MM.1S (cell line): Measurements from ENCODE around the gene POLR2J3.
"Not testable (repeated sequence)": the region's sequence is repeated elsewhere in the genome, so short reads cannot be mapped to it uniquely, and the experiment has no call there.

Experiments
- DNase-seq: peaks from one replicate; pipeline ENCODE4 v3.0.0-alpha.2; 2015
- H2AFZ ChIP-seq: fragments of 300-600 bp; sonication (generic); 2 replicates; pipeline ENCODE4 v1.6.0; 2016; ENCODE audit warnings: antibody characterized with exemption, low read length
- H3F3A ChIP-seq: fragments of 300-600 bp; sonication (generic); 2 replicates; pipeline ENCODE4 v1.6.1; 2016; ENCODE audit warnings: mild to moderate bottlenecking, antibody characterized with exemption, low read length, moderate library complexity, mixed read lengths; ENCODE audit not compliant: insufficient read depth
- H3K27ac ChIP-seq: fragments of 300-600 bp; sonication (generic); 2 replicates; pipeline ENCODE4 v1.5.1; 2016; ENCODE audit warnings: mild to moderate bottlenecking, low read length
- H3K27me3 ChIP-seq: fragments of 300-600 bp; sonication (generic); replicated peaks from 2 replicates; pipeline ENCODE4 v1.6.0; 2016; ENCODE audit warnings: low read length; ENCODE audit not compliant: insufficient read depth
- H3K36me3 ChIP-seq: fragments of 300-600 bp; sonication (generic); replicated peaks from 2 replicates; pipeline ENCODE4 v1.6.1; 2016; ENCODE audit warnings: mild to moderate bottlenecking, low read length, mixed read lengths; ENCODE audit not compliant: insufficient read depth
- H3K4me1 ChIP-seq: fragments of 300-600 bp; sonication (generic); 2 replicates; pipeline ENCODE4 v1.6.1; 2016; ENCODE audit warnings: low read length, mixed read lengths
- H3K4me2 ChIP-seq: fragments of 300-600 bp; sonication (generic); 2 replicates; pipeline ENCODE4 v1.6.0; 2016; ENCODE audit warnings: low read depth, low read length
- H3K4me3 ChIP-seq: fragments of 300-600 bp; sonication (generic); 2 replicates; pipeline ENCODE4 v1.5.1; 2016; ENCODE audit warnings: low read length, mixed read lengths
- H3K79me2 ChIP-seq: fragments of 300-600 bp; sonication (generic); 2 replicates; pipeline ENCODE4 v1.6.1; 2016; ENCODE audit warnings: mixed run types, low read length, mixed read lengths
- H3K9ac ChIP-seq: fragments of 300-600 bp; sonication (generic); 2 replicates; pipeline ENCODE4 v1.6.1; 2016; ENCODE audit warnings: low read length, mixed read lengths
- H3K9me2 ChIP-seq: fragments of 300-600 bp; sonication (generic); replicated peaks from 2 replicates; pipeline ENCODE4 v1.6.1; 2016; ENCODE audit warnings: mild to moderate bottlenecking, low read length, mixed read lengths; ENCODE audit not compliant: insufficient read depth
- H3K9me3 ChIP-seq: fragments of 300-600 bp; sonication (generic); replicated peaks from 2 replicates; pipeline ENCODE4 v1.6.1; 2016; ENCODE audit warnings: mild to moderate bottlenecking, low read length, mixed read lengths; ENCODE audit not compliant: insufficient read depth
- H4K20me1 ChIP-seq: fragments of 300-600 bp; sonication (generic); 2 replicates; pipeline ENCODE4 v1.6.1; 2016; ENCODE audit warnings: mild to moderate bottlenecking, low read length, moderate library complexity, mixed read lengths; ENCODE audit not compliant: insufficient read depth

POLR2J3 gene

GRCh38 chr7:102577315-102578240, 5.2 kb upstream of the POLR2J3 start:
- H3K27me3 ChIP-seq, H3K4me2 ChIP-seq, H3K27ac ChIP-seq, H3K79me2 ChIP-seq, H3K4me3 ChIP-seq, H3K9ac ChIP-seq, H3K9me3 ChIP-seq, H3K36me3 ChIP-seq, H3F3A ChIP-seq, H2AFZ ChIP-seq, H4K20me1 ChIP-seq, H3K4me1 ChIP-seq, H3K9me2 ChIP-seq: not testable (repeated sequence)
- peak; percentile 2 for DNase-seq

GRCh38 chr7:102576363-102576762, 4.0 kb upstream of the POLR2J3 start:
- not testable (repeated sequence) for H3K4me1 ChIP-seq, H3K9me2 ChIP-seq, H3K9me3 ChIP-seq, H3K9ac ChIP-seq, H2AFZ ChIP-seq, H4K20me1 ChIP-seq, H3K27ac ChIP-seq, H3K36me3 ChIP-seq, H3K79me2 ChIP-seq, H3K27me3 ChIP-seq, H3K4me3 ChIP-seq, H3K4me2 ChIP-seq, H3F3A ChIP-seq, DNase-seq

GRCh38 chr7:102574607-102575006, 2.2 kb upstream of the POLR2J3 start:
- not testable (repeated sequence) for H3K79me2 ChIP-seq, H3K4me3 ChIP-seq, DNase-seq, H3F3A ChIP-seq, H3K9me2 ChIP-seq, H3K36me3 ChIP-seq, H3K4me1 ChIP-seq, H4K20me1 ChIP-seq, H3K27me3 ChIP-seq, H3K9ac ChIP-seq, H3K9me3 ChIP-seq, H2AFZ ChIP-seq, H3K27ac ChIP-seq, H3K4me2 ChIP-seq

GRCh38 chr7:102568620-102569019, 3.8 kb downstream of the POLR2J3 start:
- not testable (repeated sequence) for H3K4me1 ChIP-seq, H3F3A ChIP-seq, H3K27me3 ChIP-seq, H3K4me2 ChIP-seq, DNase-seq, H3K9ac ChIP-seq, H3K79me2 ChIP-seq, H3K27ac ChIP-seq, H4K20me1 ChIP-seq, H3K36me3 ChIP-seq, H3K9me3 ChIP-seq, H3K4me3 ChIP-seq, H2AFZ ChIP-seq, H3K9me2 ChIP-seq

GRCh38 chr7:102550808-102551422, 21.5 kb downstream of the POLR2J3 start, which contains the start of gene SPDYE2:
Gene SPDYE2, plus strand, starts transcription at chr7:102551226. Its CDS starts 2,030 bp downstream, at chr7:102553256.
- not testable (repeated sequence) for H3K9me3 ChIP-seq, H3K4me1 ChIP-seq, H3K36me3 ChIP-seq, H2AFZ ChIP-seq, H3K27ac ChIP-seq, DNase-seq, H3K27me3 ChIP-seq, H3K4me3 ChIP-seq, H4K20me1 ChIP-seq, H3K9ac ChIP-seq, H3K9me2 ChIP-seq, H3K4me2 ChIP-seq, H3K79me2 ChIP-seq, H3F3A ChIP-seq

DNA sequence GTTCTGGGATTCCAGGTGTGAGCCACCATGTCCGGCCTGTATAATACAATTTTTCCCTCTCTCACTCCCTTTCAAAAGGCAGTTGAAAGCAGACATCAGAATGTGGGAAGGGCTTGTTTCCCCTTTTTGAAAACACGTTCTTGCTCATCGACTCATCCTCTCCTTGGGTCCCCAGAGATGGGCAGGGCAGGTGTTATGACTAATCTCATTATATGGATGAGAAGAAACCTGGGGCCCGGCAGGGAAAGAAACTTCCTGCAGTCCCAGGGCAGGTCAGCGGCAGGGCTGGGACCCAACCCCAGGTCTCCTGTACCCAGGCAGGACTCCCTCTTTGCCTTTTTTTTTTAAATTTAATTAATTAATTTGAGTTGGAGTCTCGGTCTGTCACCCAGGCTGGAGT, 26.0 kb downstream of the POLR2J3 start:
- H3K79me2 ChIP-seq, H3K9ac ChIP-seq, H3K9me3 ChIP-seq, DNase-seq, H3K4me3 ChIP-seq, H3K27ac ChIP-seq, H3K27me3 ChIP-seq, H3K36me3 ChIP-seq, H4K20me1 ChIP-seq, H2AFZ ChIP-seq, H3K4me2 ChIP-seq, H3K9me2 ChIP-seq, H3F3A ChIP-seq, H3K4me1 ChIP-seq: not testable (repeated sequence)

GRCh38 chr7:102545288-102545687, 27.1 kb downstream of the POLR2J3 start:
- not testable (repeated sequence) for H3K27ac ChIP-seq

GRCh38 chr7:102544372-102544771, 28.0 kb downstream of the POLR2J3 start:
- not testable (repeated sequence) for H3K9me2 ChIP-seq, DNase-seq, H3K4me3 ChIP-seq, H3K4me2 ChIP-seq, H3K9me3 ChIP-seq, H3K27me3 ChIP-seq, H3F3A ChIP-seq, H3K79me2 ChIP-seq, H2AFZ ChIP-seq, H4K20me1 ChIP-seq, H3K36me3 ChIP-seq, H3K27ac ChIP-seq, H3K4me1 ChIP-seq, H3K9ac ChIP-seq

More at GRCh38 chr7:102545288-102545687, 27.1 kb downstream of the POLR2J3 start:
- H4K20me1 ChIP-seq, H3K79me2 ChIP-seq, H3K9me2 ChIP-seq, H3K4me3 ChIP-seq, H3K9me3 ChIP-seq, DNase-seq, H3K4me2 ChIP-seq, H2AFZ ChIP-seq, H3K9ac ChIP-seq, H3K36me3 ChIP-seq, H3K4me1 ChIP-seq, H3F3A ChIP-seq, H3K27me3 ChIP-seq: not testable (repeated sequence)
